Neuron (in vitro differentiated cells): Measurements from ENCODE around the gene LMAN1L.
A peak's percentile ranks its signal among the peaks of the same experiment; 100 is the strongest.

ENCODE experiments used
- H2AFZ ChIP-seq: one replicate; pipeline ENCODE4 v1.6.1; 2013; ENCODE audit warnings: low read depth, mild to moderate bottlenecking, inconsistent platforms, low read length, moderate library complexity
- H3K27me3 ChIP-seq: one replicate; pipeline ENCODE4 v1.6.1; 2013; ENCODE audit warnings: low read length; ENCODE audit not compliant: insufficient read depth
- H3K36me3 ChIP-seq: one replicate; pipeline ENCODE4 v1.6.1; 2013; ENCODE audit warnings: low read length; ENCODE audit not compliant: insufficient read depth
- H3K4me1 ChIP-seq: one replicate; pipeline ENCODE4 v1.6.1; 2013; ENCODE audit warnings: low read length; ENCODE audit not compliant: insufficient read depth
- H3K4me3 ChIP-seq: 2 replicates; pipeline ENCODE4 v1.5.1; 2013; ENCODE audit warnings: mild to moderate bottlenecking, low read length, moderate library complexity
- H3K9me3 ChIP-seq: one replicate; pipeline ENCODE4 v1.6.1; 2013; ENCODE audit warnings: low read length

Gene LMAN1L

DNA sequence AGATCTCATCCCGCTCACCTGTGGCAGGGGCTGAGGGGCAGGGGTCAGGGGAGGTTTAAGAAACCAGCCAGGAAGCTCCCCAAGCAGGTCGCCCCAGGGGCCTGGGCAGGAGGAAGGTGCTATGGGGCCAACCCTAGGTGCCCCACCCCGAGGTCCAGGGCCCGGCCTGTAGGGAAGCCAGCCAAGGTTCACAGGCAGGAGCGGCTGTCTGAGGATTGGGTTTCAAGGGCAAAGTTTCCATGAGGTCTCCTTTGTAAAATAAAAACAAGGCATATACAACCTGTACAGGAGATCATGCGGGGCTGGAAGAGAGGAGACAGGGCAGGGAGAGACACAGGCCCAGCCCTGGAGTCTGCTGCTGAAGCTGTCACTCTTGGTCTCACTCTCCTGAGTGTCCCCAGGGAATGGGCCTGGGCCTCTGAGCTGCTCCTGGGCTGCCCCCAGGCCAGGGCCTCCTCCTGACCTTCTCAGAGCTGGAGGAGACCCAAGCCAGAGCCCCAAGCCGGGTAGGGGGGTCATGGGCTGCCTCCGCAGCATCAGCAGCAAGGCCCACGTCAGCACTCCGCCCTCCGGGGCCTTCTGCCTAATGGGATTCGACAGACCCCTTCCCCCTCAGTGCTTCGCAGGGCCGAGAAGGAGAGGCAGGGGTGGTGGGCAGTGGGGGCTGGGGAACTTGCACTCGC is 19.3 kb downstream of the LMAN1L start:
- no peak overlapping the region for H2AFZ ChIP-seq
- H3K4me1 ChIP-seq = peaks cover 6% of the 10 kb centered on the region
- no peak overlapping the region for H3K4me3 ChIP-seq
- H3K36me3 ChIP-seq = peaks cover 4% of the 10 kb centered on the region
- H3K27me3 ChIP-seq = peaks cover 35% of the 10 kb centered on the region
- H3K9me3 ChIP-seq = no peaks in the 10 kb centered on the region

DNA sequence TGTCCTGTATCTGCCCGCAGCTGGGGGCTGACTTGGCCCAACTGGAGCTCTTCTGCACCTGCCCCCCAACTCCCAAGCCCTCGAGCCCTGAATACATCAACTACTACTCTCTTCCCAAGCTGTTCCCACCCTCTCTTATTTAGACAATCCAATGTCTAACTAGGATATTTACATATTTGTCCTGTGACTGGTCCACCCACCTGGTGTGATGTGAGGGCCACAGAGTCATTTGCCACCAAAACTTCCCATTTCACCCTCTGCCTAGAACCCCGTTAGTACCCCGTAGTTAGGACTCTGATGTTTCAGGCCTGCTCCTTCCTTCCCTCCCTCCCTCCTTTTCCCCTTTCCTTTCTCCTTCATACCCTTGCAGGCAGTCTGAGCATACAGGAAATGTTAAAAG is 20.2 kb downstream of the LMAN1L start:
- Histone ChIP-seq H3K36me3 (peaks cover 4% of the 10 kb centered on the region), H2AFZ (no peak overlapping the region), H3K4me1 (peaks cover 6% of the 10 kb centered on the region), H3K9me3 (no peaks in the 10 kb centered on the region), H3K27me3 (peaks cover 26% of the 10 kb centered on the region), H3K4me3 (no peak overlapping the region)

DNA sequence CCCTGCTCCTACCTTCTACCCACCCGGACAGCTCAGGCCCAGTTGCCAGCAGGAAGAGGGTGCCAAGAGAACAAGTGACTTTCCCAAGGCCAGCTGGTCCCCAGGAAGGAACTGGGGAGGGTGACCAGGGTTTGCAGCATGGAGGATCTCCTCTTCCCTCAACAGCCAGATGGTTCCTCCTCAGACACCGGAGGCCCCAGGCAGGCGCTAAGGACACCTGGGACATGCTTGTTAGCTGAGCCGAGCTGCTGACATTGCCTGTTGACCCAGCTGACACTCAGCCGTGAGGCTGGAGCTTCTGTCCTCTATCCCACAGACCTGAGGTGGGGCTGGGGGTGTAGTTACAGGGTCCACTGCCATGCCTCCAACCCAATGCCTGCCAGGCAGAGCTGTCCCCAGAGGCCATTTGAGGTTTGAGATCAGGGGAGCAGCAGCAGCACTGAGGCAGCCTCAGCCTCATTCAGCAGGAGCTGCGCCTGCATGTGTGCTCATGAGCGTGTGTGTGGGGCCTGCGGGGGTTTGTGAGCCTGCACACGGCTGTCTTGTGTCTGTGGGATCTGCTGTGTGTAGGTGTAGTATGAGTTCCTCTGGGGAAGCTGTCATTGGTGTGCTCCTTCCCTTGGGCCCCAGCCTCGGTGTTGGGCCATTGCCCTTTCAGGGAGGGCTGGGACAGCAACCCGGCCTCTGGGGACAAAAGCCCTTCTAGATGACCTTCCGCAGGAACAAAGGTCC is 20.9 kb downstream of the LMAN1L start:
- H3K36me3 ChIP-seq = peaks cover 4% of the 10 kb centered on the region
- no peaks in the 10 kb centered on the region for H3K9me3 ChIP-seq
- H2AFZ ChIP-seq = no peak overlapping the region
- H3K4me3 ChIP-seq = no peak overlapping the region
- H3K27me3 ChIP-seq = peaks cover 19% of the 10 kb centered on the region
- peaks cover 6% of the 10 kb centered on the region for H3K4me1 ChIP-seq

DNA sequence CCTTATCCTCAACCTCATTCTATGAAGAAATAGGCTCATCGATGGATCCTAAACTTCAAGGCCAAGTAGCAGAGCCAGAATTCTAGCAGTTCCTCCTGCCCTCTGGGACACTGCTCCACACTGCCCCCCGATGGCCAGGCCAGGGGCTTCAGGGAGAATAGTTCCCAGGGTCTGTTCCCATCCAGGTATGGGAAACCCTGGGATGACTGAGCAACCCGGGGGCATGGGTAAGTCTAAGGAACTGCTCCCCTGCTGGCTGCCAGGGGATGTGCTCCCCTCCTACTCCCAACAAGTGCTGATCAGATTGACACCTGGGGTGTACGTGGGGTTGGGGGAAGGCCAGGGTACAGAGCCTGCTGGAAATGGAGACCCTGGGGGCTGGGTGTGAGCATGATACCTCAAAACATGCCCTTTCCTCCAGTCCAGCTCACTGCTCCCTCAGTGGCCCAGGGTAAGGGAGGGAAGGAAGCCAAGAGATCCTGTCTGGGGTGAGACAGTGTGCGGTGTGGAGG is 22.7 kb downstream of the LMAN1L start:
- H3K9me3 ChIP-seq = no peaks in the 10 kb centered on the region
- H3K4me1 ChIP-seq = peaks cover 6% of the 10 kb centered on the region
- peaks cover 11% of the 10 kb centered on the region for H3K27me3 ChIP-seq
- no peak overlapping the region for H3K4me3 ChIP-seq
- H2AFZ ChIP-seq = no peak overlapping the region
- peaks cover 4% of the 10 kb centered on the region for H3K36me3 ChIP-seq

DNA sequence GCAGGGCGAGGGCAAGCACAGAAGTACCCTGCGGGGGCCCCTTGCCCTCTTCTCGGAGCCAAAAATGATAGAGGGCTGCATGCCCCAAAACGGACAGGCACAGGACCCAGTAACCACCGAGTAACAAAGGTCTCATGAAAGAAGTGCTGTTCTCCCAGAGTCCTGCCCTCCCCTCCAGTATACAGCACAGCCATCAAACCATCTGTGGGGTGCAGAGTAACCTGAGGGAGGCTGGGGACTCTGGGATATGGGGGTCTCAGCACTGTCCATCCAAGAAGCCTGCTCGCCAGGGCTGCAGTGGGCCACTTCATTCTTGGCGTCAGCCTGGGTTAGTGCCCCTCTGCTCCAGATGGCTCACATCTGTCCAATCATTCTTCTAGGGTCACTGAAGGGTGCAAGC is 24.2 kb downstream of the LMAN1L start:
- Histone ChIP-seq H3K9me3 (no peaks in the 10 kb centered on the region), H2AFZ (no peak overlapping the region), H3K27me3 (no peaks in the 10 kb centered on the region), H3K4me3 (no peak overlapping the region), H3K36me3 (peaks cover 11% of the 10 kb centered on the region), H3K4me1 (peaks cover 8% of the 10 kb centered on the region)

DNA sequence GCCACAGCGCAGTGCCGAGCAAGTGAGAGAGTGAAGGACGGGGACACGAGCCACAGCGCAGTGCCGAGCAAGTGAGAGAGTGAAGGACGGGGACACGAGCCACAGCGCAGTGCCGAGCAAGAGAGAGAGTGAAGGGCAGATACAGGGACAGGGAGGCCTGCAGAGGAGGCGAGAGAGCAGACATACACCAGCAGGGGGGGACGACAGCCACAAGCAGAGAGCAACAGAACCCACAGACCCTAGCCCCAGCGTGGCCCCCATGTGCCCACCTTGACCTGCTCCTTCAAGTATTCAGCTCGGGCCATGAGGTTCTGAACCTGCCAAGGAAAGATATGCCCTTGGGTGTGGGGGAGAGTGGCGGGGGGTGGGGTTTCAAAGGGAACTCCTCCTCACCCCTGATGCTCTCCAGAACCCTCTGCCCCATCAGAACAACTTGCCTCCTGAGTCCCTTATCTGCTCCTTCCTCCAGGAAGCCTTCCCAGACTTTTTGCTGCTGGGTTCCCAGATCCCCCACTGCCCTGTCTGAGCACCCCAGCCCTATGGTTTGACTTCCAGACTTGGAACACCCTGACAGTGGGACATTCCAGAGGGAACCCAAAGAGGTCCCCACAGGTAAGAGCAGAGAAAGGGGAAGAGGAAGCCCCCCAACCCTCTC is 25.0 kb downstream of the LMAN1L start:
- H3K4me3 ChIP-seq = no peak overlapping the region
- H3K36me3 ChIP-seq = peaks cover 11% of the 10 kb centered on the region
- no peak overlapping the region for H2AFZ ChIP-seq
- H3K4me1 ChIP-seq = peaks cover 8% of the 10 kb centered on the region
- no peaks in the 10 kb centered on the region for H3K9me3 ChIP-seq
- no peaks in the 10 kb centered on the region for H3K27me3 ChIP-seq

DNA sequence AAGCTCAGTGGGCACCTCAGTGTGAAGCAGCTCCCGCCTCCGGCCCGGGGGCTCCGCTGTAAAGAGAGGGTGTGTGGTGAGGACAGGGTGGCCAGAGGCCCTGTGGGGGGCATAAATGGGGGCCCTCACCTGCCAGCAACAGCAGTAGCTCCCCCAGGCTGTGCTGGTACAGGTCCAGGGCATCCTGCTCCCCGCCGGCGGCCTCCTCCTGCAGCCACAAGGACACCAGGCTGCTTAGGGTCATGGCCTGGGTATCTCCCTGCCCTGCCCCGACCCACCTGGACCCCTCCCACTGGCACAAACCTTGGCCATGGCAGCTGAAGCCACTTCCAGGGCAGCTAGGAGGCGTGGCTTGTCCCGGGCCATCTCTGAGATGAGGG is 25.5 kb downstream of the LMAN1L start:
- peaks cover 11% of the 10 kb centered on the region for H3K36me3 ChIP-seq
- peaks cover 8% of the 10 kb centered on the region for H3K4me1 ChIP-seq
- no peaks in the 10 kb centered on the region for H3K9me3 ChIP-seq

DNA sequence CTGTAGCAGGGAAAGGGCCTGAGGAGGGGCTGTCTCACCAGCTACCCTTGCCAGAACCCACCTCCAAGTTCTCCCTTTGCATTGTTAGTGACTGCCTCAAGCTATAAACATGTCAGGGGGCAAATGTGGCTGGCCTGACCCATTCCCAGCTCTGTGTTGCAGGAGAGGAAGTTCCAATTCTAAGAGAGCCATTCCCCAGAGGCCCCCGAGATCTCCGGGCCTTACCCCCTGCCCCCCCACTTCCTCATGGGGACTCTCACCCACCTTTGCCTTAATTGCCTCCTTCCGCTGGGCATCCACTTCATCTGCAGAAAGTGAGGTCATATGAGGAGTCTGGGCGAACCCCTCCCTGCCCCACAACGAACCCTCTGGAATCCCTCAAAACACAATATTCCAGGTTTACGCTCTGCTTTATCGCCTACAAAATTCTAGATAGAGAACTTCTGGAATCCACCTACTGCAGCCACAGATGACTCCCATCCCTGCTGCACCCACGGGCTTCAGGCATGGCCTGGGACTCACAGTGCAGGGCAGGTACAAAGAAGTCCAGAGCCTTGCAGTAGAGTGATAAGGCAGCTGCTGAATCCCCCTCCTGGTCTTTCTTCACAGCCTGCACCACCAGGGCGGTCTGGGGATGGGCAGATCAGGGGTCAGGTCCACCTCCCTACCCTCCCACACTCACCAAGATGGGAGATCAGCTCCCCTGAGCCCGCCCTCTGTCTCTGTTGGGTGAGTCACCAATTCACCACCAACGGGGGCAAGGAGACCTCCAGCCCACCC is 26.3 kb downstream of the LMAN1L start:
- H3K36me3 ChIP-seq = peaks cover 11% of the 10 kb centered on the region
- no peaks in the 10 kb centered on the region for H3K27me3 ChIP-seq
- H3K4me1 ChIP-seq = peaks cover 15% of the 10 kb centered on the region
- no peak overlapping the region for H3K4me3 ChIP-seq
- no peaks in the 10 kb centered on the region for H3K9me3 ChIP-seq
- no peak overlapping the region for H2AFZ ChIP-seq

More for the DNA sequence above, 25.5 kb downstream of the LMAN1L start:
- H3K4me3 ChIP-seq = no peak overlapping the region
- no peak overlapping the region for H2AFZ ChIP-seq
- no peaks in the 10 kb centered on the region for H3K27me3 ChIP-seq

DNA sequence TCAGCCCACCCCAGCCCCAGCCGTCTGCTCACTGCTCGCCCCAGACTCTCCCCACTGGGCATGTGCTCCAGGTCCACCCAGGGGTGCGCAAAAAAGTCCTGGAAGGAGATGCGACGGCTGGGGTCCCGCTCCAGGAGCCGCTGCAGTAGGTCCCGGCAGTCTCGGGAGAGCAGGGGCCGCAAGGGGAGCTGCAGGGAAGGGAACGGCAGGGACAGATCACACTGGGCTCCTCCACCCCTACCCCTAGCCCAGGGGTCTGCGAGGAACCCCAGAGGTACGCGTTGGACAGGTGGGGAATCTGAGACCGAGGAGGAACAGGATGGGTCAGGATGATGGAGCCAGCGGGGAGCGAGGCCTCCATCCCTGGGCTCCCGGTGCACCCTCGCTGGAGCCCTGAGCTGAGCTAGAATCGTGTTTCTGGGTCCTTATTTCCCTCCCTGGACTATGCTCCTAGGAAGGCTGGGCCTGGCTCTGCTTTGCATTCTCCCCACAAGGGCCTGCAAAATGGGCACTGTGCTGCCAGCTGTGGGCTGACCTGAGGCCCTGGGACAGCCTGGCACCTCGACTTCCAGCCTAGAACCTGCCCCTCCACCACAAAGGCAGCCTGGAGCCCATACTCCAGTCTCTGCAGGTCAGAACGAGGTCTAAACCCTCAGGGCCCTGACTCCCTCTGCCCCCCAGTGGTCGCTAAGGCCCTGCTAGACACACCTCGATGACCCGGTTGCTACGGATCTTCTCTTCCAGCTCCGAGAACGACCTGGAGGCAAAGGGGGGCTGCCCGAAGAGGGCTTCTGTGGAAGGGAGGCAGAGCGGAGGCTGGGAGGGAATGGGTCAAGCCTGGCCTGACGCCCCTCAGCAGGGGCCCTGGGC is 27.1 kb downstream of the LMAN1L start:
- Histone ChIP-seq H3K4me1 (peaks cover 15% of the 10 kb centered on the region), H3K27me3 (no peaks in the 10 kb centered on the region), H3K4me3 (no peak overlapping the region), H2AFZ (no peak overlapping the region), H3K9me3 (no peaks in the 10 kb centered on the region), H3K36me3 (peaks cover 13% of the 10 kb centered on the region)

DNA sequence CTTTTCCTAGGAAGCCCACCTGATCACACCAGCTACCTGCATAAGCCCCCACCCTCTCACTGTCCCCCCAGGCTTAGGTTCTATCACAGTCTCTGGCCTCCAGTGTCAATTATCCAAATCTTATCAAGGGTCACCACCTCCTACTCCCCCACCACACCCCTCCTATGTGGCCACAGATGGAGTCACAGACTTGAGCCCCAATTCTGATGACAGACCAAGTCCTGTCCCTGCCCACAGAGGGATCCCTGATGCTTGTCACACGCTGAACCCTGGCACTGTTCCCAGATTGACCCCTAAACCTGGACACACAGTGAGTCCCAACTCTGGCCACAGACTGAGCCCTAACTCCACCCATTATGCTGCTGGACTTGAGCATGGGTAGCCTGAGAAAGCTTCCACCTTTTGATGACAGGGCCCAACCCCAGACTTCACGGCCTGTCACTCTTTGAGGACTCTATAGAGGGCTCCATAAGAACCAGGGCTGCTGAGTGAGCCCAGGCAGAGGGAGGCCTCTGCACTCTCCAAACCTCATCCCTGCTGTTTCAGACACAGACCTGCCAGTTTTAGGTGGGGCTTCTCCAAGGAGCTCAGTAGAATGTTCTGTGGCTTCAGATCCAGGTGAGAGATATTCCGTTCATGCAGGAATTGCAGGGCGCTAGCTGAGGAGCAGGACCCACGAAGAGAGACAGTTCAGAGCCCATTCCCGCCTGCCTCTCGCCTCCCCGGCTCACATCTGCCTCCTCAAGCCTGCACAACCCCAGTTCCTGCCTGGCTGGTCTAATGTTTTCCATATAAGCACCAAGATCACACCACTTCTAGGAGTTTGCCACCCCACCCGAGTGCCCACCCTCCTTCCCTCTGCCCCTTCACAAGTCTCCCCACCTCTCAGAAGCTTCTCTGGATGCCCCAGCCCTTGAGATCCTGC is 28.5 kb downstream of the LMAN1L start:
- no peaks in the 10 kb centered on the region for H3K27me3 ChIP-seq

DNA sequence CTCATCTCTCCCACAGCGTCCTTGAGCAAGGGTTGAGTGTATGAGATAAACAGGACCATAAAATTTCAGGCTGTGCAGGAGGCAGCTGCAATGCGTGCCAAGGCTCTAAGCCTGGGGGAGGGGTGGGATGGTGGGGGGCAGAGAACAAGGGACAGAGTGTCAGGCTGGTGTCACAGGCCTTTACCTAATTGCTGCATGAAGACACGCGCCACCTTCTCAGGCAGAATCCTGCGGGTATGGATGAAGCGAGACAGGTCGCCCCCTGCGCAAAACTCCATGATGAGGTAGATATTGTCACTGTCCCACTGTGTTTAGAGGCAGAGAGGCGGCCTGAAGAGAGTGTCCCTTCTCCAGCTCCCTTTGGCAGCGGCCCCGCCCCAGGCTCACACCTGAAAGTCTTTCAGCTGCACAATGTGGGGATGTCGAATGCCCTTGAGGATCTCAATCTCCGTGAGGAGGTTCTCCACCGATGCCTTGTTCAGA is 29.3 kb downstream of the LMAN1L start:
- Histone ChIP-seq H3K4me3 (peak overlapping the region; percentile 67), H3K4me1 (peaks cover 15% of the 10 kb centered on the region), H3K9me3 (no peaks in the 10 kb centered on the region), H3K27me3 (no peaks in the 10 kb centered on the region), H3K36me3 (peaks cover 12% of the 10 kb centered on the region), H2AFZ (no peak overlapping the region)

More for the DNA sequence above, 28.5 kb downstream of the LMAN1L start:
- no peaks in the 10 kb centered on the region for H3K9me3 ChIP-seq
- H3K4me1 ChIP-seq = peaks cover 15% of the 10 kb centered on the region
- no peak overlapping the region for H2AFZ ChIP-seq
- H3K36me3 ChIP-seq = peaks cover 12% of the 10 kb centered on the region
- no peak overlapping the region for H3K4me3 ChIP-seq
